Activated T-cell treated with anti-CD3 and anti-CD28 coated beads for 48 hours (primary cell): ENCODE data around the gene WNT4.

Experiments
- DNase-seq: peaks from one replicate; pipeline ENCODE4 v3.0.0-alpha.2; 2020; ENCODE audit warnings: low read depth

The WNT4 gene

DNA sequence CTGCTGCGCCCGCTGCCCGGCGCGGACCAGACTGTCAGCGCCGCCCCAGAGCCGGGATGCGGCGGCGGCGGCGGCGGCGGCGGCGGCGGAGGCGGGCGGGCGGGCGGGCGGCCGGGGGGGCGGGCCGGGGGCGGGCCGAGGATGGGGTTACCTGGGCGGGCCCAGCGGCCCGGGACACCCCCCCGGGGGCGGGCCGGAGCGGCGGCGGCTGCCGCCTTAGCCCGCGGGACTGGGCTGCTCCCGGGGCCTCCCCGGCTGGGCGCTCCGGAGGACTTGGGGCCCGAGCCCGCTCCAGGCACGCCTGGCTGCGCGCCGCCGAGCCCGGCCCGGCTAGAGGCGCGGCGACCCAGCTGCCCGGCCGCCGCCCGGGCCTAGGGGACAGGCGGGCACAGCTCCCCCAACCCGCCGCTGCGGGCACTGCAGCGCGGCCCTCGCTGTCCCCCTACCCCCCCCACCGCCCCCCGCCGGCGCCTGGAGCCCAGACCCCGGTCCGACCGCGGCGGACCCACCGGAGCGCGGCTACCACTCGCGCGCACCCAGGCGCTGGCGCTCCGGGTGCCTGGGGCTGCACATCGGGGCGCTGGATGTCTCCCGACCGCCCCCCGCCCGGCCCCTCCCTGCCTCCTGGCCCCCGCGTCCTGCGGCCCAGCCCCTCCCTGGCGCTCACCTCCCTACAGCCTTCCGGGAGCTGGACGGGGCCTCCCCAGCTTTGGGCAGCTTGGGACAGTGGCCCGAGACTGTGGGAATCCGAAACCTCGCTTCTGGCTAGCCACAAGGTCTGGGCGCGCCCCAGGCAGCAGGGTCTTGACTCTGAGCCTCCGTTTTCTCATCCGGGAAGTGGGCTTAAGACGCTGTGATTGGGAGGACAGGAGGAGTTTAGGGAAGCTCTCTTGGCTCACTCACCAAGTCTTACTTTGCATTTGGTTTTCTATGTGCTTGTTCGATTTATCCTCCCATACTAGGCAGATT lies at the start of gene WNT4:
WNT4 (minus strand) TSS at position 33 of the 969 bp plus-strand sequence. CDS start 175 bp downstream, outside the sequence.
- DNase-seq: no peak

DNA sequence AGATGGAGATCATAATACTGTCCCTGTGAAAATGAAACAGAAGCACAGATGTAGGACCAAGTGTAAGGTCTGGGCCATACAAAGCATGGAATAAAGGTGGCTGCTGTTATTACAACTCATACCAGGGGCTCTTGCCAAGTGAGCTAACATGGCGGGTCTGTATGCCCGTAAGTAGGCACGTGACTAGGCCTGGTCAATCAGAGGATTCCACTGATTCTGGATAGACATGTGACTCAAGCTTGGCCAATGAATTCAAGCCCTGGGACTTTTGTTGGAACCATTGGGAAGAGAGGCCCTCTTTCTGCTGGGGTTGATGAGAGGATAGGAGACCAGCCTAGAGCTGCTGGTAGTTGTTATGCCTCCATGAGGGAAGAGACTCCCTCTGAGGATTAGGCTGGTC lies 47.8 kb upstream of the WNT4 start:
- DNase-seq: no peak

DNA sequence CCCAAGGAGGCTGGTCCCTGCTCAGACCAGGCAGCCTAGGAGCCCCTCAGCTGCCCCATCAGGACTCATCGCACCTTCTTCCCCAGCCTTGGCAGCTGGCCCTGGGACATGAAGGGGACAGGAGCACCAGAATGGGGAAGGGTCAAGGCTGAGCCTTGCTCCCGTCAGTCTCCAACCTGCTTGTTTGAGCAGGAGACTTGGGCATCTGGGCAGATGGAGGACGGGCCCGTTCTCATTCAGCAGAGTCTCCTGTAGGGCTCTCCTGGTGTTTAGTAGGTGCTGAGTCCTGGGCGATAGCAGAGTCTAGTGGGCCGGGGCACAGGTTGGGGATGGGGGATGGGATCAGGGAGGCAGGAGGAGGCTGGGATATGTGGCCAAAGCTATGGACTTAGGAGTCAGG lies 47.4 kb upstream of the WNT4 start:
- no peak for DNase-seq

DNA sequence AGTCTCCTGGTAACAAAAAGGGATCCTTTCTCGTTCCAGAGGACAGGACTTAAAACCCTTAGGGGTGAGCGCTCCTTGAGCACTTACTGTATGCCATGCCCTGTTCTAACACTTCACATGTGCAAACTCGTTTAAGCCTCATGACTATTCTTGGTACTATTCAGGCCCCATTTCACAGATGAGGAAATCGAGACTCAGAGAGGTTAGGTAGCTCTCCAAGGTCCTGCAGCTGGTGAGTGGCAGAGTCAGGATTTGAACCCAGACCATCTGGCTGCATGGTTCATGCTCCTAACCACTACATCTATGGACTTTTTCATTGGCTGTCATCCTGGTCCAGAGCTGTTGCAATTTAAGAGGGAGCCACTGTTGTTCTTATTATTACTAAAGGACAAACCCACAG lies 46.7 kb upstream of the WNT4 start:
- DNase-seq: no peak

DNA sequence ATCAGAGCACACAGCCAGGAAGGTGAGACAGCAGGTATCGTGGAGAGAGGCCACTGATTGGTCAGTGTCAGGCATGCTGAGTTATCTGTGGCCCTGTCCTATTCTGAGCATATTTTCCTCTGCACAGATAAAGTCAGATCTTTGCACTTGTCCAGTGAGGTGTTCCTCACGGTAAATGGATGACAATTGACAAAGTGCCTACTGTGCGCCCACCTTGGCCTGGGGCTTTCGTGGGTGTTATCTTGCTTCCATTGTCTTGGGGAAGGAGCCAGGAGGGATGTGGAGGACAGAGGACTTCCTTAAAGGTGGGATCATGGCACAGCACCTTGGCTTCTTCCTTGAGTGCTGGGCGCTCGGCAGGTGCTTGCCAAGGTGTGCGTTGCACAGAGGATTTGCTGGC lies 46.0 kb upstream of the WNT4 start:
- no peak for DNase-seq

DNA sequence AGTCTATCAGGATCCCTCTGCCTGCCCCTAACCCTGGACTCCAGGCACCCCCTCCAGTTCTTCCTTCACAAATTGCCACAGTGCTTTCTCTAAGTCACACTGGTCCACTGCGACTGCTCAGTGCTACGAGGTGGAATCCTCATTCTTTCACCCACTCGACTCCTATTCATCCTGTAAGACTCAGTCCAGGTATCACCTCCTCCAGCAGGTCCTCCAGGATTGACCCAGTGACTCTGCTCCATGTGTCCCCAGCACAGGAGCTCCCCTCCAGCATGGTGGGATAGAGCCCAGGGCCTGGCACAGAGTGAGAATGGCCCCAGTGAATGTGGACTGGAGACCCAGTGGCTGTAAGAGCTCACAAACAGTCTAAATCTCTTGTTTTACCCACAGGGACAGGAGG lies 45.5 kb upstream of the WNT4 start:
- no peak for DNase-seq

DNA sequence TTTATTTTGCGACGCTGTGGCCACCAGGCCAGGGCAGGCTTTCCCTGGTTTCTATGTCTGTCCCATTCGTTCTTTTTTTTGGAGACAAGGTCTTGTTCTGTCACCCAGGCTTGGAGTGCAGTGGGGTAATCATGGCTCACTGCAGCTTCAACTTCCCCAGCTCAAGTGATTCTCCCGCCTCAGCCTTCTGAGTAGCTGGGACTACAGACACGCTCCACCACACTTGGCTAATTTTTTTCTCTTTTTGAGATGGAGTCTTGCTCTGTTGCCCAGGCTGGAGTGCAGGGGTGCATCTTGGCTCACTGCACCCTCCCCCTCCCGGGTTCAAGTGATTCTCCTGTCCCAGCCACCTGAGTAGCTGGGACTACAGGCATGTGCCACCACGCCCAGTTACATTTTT lies 43.4 kb upstream of the WNT4 start:
- DNase-seq: no peak

DNA sequence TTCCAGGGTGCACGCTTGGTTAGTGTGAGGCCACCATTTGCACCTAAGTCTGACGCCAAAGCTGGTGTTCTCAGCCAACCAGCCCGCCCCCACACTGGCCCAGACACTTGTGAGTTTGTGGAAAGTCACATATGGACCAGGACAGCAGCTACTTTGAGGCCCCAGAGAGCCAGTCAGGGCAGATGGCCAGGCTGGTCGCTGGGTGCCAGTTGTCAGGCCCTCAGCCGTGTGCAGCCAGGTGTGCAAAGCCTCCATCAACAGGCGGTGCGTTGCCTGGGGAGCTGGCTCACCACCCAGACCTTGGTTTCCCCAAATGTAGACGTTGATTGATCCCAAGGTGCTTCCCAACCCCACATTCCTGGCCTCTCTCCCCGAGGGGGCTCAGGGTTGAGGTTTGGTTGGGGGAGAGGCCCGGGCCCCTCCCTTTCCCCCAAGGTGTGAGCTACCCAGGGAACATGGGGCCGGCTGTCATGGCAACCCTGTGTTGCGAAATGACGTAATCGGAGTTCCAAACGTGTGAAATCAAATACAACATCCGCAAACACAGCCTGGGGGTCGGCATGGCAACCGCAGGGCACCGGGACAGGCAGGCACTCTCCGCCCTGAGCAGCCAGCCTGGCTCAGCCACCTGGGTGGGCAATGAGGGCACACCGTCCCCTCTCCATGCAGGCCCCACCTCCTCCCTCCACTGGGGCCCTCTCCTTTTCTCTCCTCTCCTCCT lies 42.2 kb upstream of the WNT4 start:
- no peak for DNase-seq

DNA sequence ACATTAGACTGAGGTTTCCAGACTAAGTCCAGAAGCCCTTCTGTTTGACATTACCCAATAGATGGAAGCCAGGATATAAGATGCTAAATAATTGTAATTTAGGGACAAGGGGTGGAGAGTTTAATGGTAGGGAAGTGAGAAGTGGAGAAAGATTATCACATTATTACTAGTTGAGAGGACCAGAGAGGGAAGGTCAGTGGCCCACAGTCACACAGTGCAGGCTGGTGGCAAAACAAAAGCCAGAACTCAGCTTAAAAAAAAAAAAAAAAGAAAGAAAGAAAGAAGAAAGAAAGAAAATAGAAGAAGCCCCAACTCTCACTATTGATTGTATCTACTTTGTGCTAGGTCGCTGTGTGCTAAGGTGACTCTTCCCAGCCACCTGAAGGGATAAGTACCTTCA lies 41.6 kb upstream of the WNT4 start:
- DNase-seq: no peak

DNA sequence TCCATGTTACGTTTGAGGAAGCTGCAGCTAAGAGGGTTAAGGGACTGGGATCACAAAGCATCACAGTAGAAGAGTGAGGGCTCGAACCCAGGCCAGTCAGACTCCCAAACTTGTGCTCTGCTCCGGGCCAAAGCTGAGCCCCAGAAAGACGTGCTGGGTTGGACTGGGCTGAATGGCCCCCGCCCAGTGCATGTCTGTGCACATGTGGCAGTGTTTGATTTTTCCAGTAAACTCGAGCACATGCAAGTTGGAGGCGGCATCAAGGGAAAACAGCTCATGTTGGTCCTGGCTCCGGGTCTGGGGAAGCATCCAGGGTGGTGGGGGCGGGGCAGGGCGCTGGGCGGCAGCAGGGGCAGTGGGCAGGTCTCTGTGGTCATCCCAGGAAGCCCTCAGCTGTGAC lies 39.8 kb upstream of the WNT4 start:
- no peak for DNase-seq

DNA sequence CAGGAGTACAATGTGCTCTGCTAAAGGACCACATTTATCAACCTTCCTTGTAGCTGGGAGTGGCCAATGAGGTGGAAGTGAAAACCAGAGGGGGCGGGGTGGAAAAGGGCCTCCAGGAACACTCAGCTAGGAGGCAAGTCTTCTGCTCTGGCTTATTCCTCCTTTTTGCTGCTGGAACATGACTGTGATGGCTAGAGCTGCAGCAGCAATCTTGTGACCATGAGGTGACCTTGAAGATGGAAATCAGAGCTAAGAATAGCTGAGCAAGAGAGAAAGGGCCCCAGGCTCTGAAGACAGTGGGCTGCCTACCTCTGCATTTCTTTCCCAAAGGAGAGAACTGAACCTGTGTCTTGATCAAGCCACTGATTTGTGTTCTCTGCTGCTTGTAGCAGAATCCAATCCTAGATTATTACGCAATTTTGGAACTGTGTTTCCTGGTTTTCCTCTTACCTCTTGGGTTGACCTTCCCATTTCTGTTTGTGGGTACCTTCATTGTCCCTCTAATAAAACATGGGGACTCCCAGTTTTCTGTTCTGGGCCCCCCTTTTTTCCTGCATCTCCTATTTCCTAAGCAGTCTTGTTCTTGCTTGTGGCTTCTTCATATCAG lies 36.4 kb upstream of the WNT4 start:
- no peak for DNase-seq

DNA sequence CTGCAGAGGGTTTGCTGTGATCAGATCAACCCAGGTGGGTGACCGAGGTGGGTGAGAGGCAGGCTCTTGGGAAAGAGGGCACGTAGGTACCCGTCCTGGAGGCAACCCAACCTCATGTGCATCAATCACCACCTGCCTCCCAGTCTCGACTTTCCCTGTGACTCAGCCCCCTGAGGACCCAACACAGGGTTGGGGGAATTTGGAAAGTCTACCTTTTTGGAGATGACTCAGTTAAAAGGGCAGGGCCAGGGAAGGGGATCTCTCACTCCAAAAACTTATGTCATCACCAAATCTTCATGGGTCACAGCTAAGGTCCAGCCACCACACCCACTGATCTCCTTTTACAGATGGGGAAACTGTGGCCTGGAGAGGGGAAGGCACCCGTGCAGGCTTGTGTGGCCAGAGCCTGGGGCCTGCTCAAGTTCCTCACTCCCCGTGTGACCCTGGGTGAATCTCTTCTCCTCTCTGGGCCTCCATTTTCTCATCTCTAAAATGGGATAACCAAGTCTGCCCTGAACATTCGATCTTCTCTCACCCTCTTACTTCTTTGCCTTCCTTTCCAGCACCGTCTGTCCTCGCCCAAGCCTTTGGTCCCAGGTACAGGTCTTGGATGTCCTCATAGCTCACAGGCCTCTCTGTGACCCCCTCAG lies 34.6 kb upstream of the WNT4 start:
- no peak for DNase-seq

DNA sequence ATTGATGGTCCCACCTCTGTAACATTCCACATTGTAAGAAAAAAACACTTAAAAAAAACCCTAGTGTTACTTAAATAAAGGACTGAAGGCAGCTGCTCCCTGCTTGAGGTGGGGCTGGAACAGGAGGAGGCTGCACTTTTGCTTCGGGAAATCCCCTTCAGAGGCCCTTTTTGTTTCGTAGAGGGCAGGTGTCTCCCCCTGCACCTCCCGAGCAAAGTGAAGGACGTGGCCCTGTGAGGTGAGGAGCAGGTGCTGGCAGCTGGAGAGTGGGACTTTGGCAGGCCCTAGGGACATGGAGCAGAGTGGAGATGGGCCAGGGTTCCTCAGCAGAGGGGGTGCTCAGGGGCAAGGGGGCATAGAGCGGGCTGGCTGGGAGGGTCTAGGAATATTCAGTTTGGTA lies 33.4 kb upstream of the WNT4 start:
- DNase-seq: peak; percentile 8

DNA sequence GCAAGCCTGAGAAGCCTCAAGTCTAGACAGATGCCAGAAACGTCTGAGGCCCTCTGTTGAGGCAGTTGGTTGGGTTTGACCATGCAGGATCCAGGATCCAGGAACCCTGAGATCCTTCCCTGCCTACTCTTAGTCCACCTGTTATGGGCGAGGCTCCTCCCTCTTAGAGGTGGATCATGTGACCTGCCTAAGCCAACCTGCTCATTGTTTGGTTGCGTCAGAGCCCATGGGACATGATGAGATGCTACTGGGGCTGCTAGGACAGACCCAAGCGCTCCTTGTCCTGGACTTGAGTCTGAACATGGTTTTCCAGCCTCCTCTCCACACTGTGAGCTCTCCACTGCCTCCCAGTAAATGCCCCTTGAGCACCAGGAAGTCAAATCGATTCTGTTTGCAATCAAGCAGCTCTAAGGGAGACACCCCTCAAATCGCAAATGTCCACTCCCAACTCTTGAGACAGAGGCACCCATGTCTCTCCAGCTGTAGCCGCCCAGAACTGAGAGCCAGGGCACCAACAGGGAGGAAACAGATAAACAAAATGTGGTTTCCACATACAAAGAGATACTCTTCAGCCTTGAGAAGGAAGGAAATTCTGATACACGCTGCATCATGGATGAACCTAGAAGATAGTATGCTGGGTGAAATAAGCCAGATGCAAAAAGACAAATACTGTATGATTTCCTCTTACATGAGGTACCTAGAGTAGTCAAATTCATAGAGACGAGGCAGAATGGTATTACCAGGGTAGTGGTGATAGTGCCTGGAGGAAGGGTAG lies 31.7 kb upstream of the WNT4 start:
- no peak for DNase-seq

DNA sequence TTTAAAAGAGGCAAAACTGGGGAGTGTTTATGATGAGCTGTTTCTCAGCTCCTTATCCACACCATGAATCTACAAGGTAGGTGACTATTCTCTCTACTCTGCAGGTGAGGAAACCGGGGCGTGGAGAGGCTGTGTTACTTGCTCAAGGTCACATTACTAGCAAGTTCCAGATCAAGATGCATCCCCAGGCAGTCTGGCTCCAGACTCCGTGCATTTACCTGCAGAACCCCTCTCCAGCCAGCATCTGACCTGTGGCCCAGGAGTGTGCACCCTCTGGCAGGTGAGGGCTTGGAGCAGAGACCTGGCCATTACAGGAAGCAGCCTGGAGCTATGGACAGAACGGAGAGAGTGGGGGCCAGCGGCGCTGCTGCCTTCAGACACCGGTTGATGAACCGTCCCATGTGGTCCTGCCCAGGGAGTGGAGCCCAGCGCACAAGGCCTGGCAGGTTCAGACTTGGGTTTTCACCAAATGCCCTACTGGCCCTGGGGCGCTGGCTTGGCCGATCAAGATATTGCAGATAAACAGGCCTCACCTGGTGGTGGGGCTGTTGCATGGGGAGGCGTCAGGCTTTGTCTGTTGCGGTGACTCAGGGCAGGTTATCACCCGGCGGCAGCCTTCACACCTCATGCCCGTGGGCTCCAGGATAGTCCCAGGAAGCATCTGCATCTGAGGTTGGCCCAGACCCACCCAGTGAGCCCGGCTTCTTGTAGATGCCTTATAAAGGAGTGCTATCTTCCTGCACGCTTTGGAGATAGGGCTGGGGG lies 29.2 kb upstream of the WNT4 start:
- DNase-seq: no peak

DNA sequence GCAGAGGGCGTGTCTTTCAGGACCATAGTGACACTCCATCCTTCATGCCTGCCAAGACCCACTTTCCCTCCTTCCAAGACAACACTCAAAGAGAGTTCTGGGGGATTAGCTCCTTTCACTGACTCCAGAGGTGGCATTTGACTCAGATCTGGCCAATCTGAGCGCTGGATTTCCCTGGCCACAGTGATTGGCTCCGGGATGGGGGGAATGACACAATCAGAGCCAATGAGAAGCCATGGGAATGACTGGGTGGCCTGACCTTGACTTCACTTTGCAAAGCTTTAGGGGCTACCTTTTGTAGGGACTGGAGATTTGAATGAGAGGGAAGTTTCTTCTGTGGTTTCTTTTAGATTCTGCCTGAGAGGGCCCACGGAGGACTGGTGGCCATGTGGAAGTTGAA lies 26.9 kb upstream of the WNT4 start:
- DNase-seq: no peak

DNA sequence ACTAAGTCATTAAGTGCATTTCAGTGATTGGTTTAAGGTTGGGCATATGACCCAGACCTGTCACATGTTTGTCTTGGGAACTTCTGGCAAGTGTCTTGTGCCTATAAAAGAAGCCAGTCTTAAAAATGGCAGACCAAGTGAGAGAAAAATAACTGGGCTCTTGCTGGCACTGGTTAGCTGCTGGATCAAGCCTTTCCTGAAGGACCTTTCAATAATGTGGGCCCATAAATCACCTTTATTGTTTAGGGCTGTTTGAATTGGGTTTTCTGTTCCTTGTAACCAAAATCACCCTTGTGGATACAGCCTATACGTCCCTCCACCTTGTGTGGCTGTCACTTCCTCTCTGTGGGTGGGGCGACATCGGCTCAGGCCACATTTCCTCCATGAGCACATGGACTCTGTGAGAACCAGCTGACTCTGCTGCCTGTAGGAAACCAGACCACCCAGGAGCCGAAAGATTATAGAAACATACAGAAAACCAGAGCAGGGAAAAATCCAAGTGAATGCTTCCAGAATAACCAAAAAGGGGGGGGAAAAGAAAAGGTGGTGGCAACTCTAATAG lies 25.6 kb upstream of the WNT4 start:
- no peak for DNase-seq

DNA sequence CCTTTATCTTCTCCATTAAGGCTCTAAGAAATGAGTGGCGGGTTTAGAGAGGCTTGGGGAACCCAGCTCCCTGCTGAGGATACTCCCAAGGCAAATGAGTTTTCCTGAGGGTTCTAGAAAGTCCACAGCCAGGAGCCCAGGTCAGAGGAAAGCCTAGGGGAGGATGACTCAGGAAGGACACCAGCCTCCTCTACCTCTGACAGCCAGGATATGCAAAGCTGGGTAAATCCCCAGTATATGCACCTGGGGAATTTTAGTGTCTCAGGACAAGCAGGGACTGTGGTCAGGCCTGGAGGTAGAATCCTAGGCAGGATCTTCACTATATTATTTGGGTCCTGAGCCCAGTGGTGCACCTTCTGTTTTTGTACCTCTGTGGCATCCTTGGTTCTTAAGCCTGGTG lies 23.5 kb upstream of the WNT4 start:
- no peak for DNase-seq

DNA sequence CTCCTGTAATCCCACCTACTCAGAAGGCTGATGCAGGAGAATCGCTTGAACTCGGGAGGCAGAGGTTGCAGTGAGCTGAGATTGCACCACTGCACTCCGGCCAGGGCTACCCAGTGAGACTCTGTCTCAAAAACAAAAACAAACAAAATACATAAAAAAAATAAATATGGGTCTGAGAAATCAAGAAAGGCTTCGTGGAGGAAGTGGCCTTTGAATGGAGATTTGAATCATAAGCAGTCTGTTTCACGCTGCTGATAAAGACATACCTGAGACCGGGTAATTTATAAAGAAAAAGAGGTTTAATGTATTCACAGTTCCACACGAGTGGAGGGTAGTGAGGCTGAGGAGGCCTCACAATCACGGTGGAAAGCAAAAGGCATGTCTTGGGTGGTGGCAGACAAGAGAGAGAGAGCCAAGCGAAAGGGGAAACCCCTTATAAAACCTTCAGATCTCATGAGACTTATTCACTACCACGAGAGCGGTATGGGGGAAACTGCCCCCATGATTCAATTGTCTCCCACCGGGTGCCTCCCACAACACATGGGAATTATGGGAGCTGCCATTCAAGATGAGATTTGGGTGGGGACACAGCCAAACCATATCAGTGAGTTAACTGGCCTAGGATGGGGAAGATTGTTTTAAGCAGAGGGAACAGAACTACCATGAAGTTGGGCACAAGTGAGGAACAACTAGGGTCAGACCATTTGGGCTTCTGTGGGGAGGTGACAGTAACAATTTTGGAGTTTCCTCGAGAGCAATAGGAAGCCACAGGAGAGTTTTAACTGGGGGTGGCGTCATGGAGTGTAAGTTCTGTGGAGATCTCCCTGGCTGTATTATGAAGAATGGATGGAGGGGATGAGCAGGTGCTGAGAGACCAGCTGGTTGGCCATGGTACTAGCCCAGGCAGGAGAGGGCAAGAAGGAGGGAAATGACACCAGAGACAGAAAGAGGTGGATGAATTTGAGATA lies 22.2 kb upstream of the WNT4 start:
- no peak for DNase-seq
